OCI-LY3 (cell line): ENCODE results near the gene AFAP1L1.

Experiments used
- CTCF ChIP-seq: fragments of 200-600, 300-600 bp; sonication (generic); IDR thresholded peaks from 2 replicates; pipeline ENCODE4 v1.5.1; 2014; ENCODE audit warnings: antibody characterized with exemption, low read length, low read depth
- EZH2phosphoT487 ChIP-seq: fragments of 200-600 bp; shearing (Covaris generic); IDR thresholded peaks from 2 replicates; pipeline ENCODE4 v1.6.1; 2018; ENCODE audit warnings: antibody characterized with exemption, mixed run types, low read depth

DNA sequence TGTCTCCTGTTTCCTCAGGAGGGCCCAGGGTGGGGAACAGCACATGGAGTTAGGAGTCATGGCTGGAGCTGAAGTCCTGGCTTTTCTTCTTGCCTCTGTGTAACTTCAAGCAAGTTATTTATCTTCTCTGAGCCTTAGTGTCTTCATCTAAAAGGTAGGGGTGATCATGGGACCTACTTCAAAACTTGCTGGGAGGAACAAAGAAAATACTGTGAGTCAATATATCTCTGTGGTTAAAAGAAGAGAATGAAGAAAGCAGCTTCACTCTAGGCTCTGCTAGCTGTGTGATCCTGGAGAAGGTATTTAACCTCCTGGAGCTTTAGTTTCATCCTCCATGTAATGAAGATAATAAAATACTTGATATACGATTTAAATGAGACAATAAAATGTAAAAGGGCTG, 26.5 kb downstream of the AFAP1L1 start:
- no peak for TF ChIP-seq CTCF
- TF ChIP-seq EZH2phosphoT487, result no peak
